Chondrocyte (in vitro differentiated cells): Measurements from ENCODE around the gene NOSTRIN. TPM values are rescaled to one million over a fixed set of nuclear protein-coding genes. Genes with fewer than 3 reads are reported as not detected.

Experiments used
- DNase-seq: peaks from one replicate; pipeline ENCODE4 v3.0.0; 2021; ENCODE audit warnings: mixed read lengths, low spot score
- H3K27ac Mint-ChIP-seq: one replicate; pipeline ENCODE4 v1.8.0; 2021; ENCODE audit warnings: mild to moderate bottlenecking, moderate library complexity, mixed read lengths; ENCODE audit not compliant: unreplicated experiment
- H3K27me3 Mint-ChIP-seq: 2 replicates; pipeline ENCODE4 v1.8.0; 2021; ENCODE audit warnings: low read depth, mixed read lengths
- H3K36me3 Mint-ChIP-seq: 2 replicates; pipeline ENCODE4 v1.8.0; 2021; ENCODE audit warnings: low read depth, mixed read lengths
- H3K4me1 Mint-ChIP-seq: 2 replicates; pipeline ENCODE4 v1.8.0; 2021; ENCODE audit warnings: low read depth, mild to moderate bottlenecking, mixed read lengths
- H3K4me3 Mint-ChIP-seq: one replicate; pipeline ENCODE4 v1.8.0; 2021; ENCODE audit warnings: mild to moderate bottlenecking, moderate library complexity, mixed read lengths; ENCODE audit not compliant: unreplicated experiment
- H3K9me3 Mint-ChIP-seq: 2 replicates; pipeline ENCODE4 v1.8.0; 2021; ENCODE audit warnings: low read depth, mixed read lengths
- CTCF ChIP-seq: fragments of 200-600 bp; sonication (generic); IDR thresholded peaks from 2 replicates; pipeline ENCODE4 v1.5.0; 2021; ENCODE audit warnings: antibody characterized with exemption, mild to moderate bottlenecking, moderate library complexity
- total RNA-seq: library from RNA; stranded (reverse); gene quantifications from 3 replicates; pipeline ENCODE4 v1.2.1, GENCODE V29; 2021

NOSTRIN gene
- total RNA-seq, 1 donor from 2014 or later, result 0.27 TPM

- DNase-seq, result no peak
- no peaks in the 10 kb centered on the region for H3K9me3 Mint-ChIP-seq
- H3K4me1 Mint-ChIP-seq, result no peaks in the 10 kb centered on the region
- no peaks in the 10 kb centered on the region for H3K36me3 Mint-ChIP-seq
- H3K4me3 Mint-ChIP-seq, result no peak overlapping the region
- TF ChIP-seq CTCF, result no peak
- H3K27ac Mint-ChIP-seq, result no peak overlapping the region
- H3K27me3 Mint-ChIP-seq, result no peaks in the 10 kb centered on the region
Measured at GRCh38 chr2:168831662-168832061, 29.2 kb downstream of the NOSTRIN start.

DNA sequence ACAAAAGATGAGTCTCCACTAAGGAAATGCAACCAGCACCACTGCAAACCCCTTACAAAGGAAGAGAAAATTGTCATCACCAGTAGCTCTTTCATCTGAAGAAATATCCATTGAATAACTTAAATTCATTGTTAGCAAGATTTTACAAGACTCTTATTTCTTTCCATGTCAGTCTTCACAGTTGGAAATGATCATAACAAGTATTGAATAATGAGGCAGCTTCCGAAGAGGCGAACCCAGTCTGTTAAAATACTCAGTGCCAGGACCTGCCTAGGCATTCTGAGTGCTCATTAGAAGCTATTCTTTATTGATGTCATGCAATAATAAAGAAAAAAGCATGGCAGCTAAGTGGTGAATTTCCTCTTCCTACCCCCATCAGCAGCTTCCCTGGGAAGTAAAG, 33.5 kb downstream of the NOSTRIN start:
- Mint-ChIP-seq H3K27ac (no peak overlapping the region), H3K27me3 (no peaks in the 10 kb centered on the region), H3K4me3 (no peak overlapping the region), H3K36me3 (peaks cover 2% of the 10 kb centered on the region), H3K4me1 (no peaks in the 10 kb centered on the region), H3K9me3 (peaks cover 2% of the 10 kb centered on the region)
- no peak for TF ChIP-seq CTCF
- DNase-seq, result no peak

DNA sequence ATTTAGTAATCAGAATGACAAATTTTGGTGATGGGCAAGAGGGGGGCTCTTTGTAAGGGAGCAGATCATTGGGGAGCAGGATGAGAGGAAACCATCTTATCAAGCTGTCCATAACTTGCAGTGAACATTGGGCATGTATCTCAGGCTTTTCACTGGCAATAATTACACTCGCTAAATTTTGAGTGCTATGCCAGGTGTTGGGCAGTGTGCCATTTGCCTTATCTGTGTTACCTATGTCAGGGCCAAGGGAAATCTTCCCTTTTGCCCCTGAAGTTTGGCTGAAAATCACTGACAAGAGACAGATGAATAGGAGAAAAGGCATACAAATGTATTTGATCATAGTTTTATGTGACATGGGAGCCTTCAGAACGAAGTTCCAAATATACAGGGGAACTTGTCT, 39.0 kb downstream of the NOSTRIN start:
- Mint-ChIP-seq H3K4me3 (no peak overlapping the region), H3K36me3 (peaks cover 2% of the 10 kb centered on the region), H3K27me3 (no peaks in the 10 kb centered on the region), H3K9me3 (peaks cover 2% of the 10 kb centered on the region), H3K4me1 (no peaks in the 10 kb centered on the region), H3K27ac (no peak overlapping the region)
- no peak for TF ChIP-seq CTCF
- no peak for DNase-seq

DNA sequence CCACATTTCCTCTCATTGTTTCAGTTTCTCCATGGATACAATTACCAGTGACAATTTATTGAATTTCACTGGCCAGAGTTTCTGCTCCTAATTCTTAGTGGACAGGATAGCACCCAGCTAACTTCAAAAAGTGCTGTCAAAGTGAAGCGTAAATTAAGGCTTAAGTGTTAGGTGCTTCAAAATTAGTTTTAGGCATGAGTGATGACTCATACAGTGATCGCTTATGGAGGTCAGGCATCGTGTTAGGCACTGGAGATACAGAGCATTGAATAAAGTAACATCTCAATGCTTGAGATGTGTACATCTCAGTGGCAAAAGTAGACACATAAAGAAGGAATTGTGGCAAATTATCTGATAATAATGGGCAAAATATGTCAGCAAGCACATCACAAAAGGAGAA, 40.8 kb downstream of the NOSTRIN start:
- Mint-ChIP-seq H3K36me3 (peaks cover 2% of the 10 kb centered on the region), H3K9me3 (peaks cover 2% of the 10 kb centered on the region), H3K27ac (no peak overlapping the region), H3K4me1 (no peaks in the 10 kb centered on the region), H3K4me3 (no peak overlapping the region), H3K27me3 (no peaks in the 10 kb centered on the region)
- TF ChIP-seq CTCF, result no peak
- no peak for DNase-seq

DNA sequence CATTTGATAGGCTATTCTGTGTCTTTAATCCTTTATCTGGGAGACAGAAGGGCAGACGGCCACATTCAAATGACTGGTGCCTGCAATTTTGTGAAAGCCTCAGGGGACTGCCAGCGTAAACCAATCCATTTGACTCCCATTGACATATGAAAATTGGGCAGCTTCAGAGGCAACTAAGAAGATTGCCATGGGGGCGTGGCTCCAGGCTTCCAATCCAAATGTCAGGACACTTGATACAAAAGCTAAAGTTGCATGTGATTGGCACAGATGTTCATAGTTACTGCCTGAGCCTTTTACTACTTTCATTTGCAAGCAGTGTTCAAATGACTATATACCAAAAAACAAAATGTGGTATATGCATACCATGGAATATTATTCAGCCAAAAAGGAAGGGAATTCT, 45.8 kb downstream of the NOSTRIN start:
- no peaks in the 10 kb centered on the region for H3K36me3 Mint-ChIP-seq
- no peak for DNase-seq
- H3K9me3 Mint-ChIP-seq, result no peaks in the 10 kb centered on the region
- H3K4me1 Mint-ChIP-seq, result peaks cover 8% of the 10 kb centered on the region
- H3K27me3 Mint-ChIP-seq, result no peaks in the 10 kb centered on the region
- TF ChIP-seq CTCF, result no peak
- H3K4me3 Mint-ChIP-seq, result no peak overlapping the region
- H3K27ac Mint-ChIP-seq, result no peak overlapping the region
